ENCODE results near the gene EIF4E2.
"Not testable (repeated sequence)": the region's sequence is repeated elsewhere in the genome, so short reads cannot be mapped to it uniquely, and the experiment has no call there.

The EIF4E2 gene

GRCh38 chr2:232570481-232570880 is 20.0 kb downstream of the EIF4E2 start:
- DNase-seq = not testable (repeated sequence)

GRCh38 chr2:232571026-232571474 is 20.6 kb downstream of the EIF4E2 start:
- no peak for DNase-seq

- DNase-seq = no peak
These were observed 22.6 kb downstream of the EIF4E2 start for GRCh38 chr2:232573042-232573441.

- DNase-seq = no peak
These were observed 23.4 kb downstream of the EIF4E2 start for GRCh38 chr2:232573771-232574435.

GRCh38 chr2:232574674-232575403 is 24.4 kb downstream of the EIF4E2 start:
- no peak for DNase-seq

GRCh38 chr2:232575404-232575746 is 24.9 kb downstream of the EIF4E2 start:
- no peak for DNase-seq

GRCh38 chr2:232576995-232577394 is 26.5 kb downstream of the EIF4E2 start:
- no peak for DNase-seq

- no peak for DNase-seq
These were observed 27.4 kb downstream of the EIF4E2 start for GRCh38 chr2:232577841-232578240.

- no peak for DNase-seq
These were observed 28.1 kb downstream of the EIF4E2 start for GRCh38 chr2:232578626-232579025.

GRCh38 chr2:232580648-232580981 is 30.1 kb downstream of the EIF4E2 start:
- DNase-seq = no peak

GRCh38 chr2:232581725-232582124 is 31.2 kb downstream of the EIF4E2 start:
- DNase-seq = no peak

GRCh38 chr2:232584238-232584637 is 33.7 kb downstream of the EIF4E2 start:
- no peak for DNase-seq

GRCh38 chr2:232586943-232587505 is 36.5 kb downstream of the EIF4E2 start:
- no peak for DNase-seq

- DNase-seq = no peak
These were observed 37.0 kb downstream of the EIF4E2 start for GRCh38 chr2:232587512-232587911.

- no peak for DNase-seq
These were observed 37.5 kb downstream of the EIF4E2 start for GRCh38 chr2:232588031-232588430.

- DNase-seq = no peak
These were observed 38.4 kb downstream of the EIF4E2 start for GRCh38 chr2:232588680-232589585.

GRCh38 chr2:232592772-232593395 is 42.4 kb downstream of the EIF4E2 start:
- no peak for DNase-seq

- DNase-seq = no peak
These were observed 43.5 kb downstream of the EIF4E2 start for GRCh38 chr2:232593982-232594381.

- DNase-seq = no peak
These were observed 47.0 kb downstream of the EIF4E2 start for GRCh38 chr2:232597362-232598079.

- no peak for DNase-seq
These were observed 47.8 kb downstream of the EIF4E2 start for GRCh38 chr2:232598293-232598692.

- no peak for DNase-seq
These were observed 49.7 kb downstream of the EIF4E2 start for GRCh38 chr2:232600053-232600773.
